Measurements from ENCODE around the gene NHEJ1. TPM values are rescaled to one million over a fixed set of nuclear protein-coding genes. Genes with fewer than 3 reads are reported as not detected.
A peak's percentile ranks its signal among the peaks of the same experiment; 100 is the strongest.

The NHEJ1 gene
- total RNA-seq, 1 donor from 2014 or later, result 25.7 TPM

DNA sequence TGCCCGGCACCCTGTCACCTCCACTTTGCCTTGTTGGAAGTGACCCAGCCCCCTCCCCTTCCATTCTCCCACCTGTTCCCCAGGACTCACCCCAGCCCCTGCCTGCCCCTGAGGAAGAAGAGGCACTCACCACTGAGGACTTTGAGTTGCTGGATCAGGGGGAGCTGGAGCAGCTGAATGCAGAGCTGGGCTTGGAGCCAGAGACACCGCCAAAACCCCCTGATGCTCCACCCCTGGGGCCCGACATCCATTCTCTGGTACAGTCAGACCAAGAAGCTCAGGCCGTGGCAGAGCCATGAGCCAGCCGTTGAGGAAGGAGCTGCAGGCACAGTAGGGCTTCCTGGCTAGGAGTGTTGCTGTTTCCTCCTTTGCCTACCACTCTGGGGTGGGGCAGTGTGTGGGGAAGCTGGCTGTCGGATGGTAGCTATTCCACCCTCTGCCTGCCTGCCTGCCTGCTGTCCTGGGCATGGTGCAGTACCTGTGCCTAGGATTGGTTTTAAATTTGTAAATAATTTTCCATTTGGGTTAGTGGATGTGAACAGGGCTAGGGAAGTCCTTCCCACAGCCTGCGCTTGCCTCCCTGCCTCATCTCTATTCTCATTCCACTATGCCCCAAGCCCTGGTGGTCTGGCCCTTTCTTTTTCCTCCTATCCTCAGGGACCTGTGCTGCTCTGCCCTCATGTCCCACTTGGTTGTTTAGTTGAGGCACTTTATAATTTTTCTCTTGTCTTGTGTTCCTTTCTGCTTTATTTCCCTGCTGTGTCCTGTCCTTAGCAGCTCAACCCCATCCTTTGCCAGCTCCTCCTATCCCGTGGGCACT lies 21.9 kb upstream of the NHEJ1 start:
- no peak for DNase-seq

DNA sequence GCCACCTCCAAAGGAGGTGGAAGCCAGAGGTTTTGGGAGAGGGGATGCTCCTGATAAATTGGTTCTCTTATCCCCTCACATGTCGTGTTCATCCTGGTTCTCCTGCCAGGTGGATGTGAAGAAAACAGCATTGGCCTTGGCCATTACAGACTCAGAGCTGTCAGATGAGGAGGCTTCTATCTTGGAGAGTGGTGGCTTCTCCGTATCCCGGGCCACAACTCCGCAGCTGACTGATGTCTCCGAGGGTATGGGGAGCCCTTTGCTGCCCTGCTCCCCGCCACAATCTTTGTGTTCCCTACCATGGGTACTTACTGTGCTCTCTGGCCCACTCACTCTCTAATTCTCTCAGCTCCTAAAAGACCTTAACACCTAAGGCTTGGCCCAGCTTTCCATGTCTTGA lies 20.9 kb upstream of the NHEJ1 start:
- no peak for DNase-seq

DNA sequence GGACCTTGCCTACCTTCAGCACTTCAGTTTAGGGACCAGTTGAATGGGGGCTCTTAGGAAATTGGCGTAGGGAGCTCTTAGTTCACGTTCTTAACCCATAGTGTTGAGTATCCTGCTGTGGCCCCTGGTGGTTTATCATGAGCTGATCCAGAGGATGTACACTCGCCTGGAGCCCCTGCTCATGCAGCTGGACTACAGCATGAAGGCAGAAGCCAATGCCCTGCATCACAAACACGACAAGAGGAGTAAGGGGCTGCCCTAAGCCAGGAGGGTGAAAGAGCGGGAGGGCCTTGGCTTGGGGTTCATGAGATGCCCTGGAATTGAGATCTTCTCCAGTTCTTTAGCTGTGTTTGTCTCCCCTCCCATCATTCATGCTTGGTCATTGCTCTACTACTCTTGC lies 20.3 kb upstream of the NHEJ1 start:
- no peak for DNase-seq

DNA sequence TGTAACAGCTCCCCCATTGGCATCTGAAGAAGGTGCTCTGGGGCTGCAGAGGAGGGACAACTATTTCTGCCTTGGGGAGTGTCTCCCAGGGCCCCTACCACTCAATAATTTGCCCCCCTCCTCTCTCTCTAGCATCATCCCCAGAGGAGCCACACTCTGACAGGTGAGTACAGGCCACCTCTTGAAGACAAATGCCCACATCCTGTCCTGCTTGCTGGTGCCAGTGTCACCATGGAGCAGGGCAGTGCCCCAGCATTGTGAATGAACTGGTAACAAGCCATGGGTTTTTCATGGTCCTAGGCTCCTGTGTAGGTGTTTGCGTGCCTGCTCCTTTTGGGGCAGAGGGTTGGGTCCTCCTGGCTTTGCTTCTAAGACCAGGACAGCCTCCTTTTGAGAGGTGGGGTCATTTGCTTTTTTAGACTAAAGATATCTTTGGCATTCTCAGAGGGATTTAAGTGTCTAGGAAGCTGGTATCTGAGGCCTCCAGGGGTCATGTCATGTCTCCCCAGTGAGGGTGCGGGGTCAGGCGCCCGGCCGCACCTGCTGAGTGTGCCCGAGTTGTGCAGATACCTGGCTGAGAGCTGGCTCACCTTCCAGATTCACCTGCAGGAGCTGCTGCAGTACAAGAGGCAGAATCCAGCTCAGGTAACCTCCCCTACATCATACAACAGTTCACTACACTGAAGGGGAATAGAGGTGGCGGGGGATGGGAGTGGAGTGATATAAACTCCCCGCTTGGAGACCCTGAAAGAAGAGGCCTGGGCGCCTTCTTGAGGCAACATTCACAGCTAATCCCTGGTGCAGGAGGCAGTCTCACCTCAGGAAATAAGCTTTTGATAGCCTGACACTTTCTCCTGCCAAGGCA lies 19.2 kb upstream of the NHEJ1 start:
- DNase-seq, result no peak

DNA sequence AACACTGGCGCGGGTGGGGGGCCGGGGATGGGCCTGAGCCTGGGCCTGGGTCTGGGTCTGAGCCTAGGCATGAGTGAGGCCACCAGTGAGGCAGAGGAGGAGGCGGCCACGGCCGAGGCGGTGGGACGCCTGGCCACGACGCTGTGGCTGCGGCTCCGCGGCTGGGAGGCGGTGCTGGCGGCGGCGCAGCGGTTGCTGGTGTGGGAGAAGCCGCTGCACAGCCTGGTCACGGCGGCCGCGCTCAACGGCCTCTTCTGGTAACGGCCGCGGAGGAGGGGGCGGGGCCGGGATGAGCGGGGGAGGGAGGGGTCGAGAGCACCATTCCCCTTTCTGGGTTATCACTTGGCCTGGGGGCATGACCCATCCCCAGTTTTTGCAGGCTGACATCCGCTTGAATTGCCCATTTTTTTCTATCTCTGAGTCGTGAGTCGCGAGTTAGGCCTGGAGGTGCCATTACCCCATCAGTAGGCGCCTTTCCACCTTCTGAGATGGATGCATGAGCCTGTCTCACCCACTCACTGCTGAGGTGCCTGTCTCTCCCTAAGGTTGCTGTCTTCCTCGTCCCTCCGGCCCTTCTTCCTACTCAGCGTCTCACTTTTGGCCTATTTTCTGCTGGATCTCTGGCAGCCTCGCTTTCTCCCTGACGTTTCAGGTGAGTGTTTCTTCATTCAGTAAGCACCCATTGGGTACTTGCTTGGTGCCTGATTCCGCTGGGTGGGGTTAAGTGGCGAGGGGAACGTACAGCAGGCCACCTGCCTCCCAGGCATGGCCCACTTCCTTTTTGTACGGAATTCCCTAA lies 18.0 kb upstream of the NHEJ1 start:
- peak; percentile 54 for DNase-seq

DNA sequence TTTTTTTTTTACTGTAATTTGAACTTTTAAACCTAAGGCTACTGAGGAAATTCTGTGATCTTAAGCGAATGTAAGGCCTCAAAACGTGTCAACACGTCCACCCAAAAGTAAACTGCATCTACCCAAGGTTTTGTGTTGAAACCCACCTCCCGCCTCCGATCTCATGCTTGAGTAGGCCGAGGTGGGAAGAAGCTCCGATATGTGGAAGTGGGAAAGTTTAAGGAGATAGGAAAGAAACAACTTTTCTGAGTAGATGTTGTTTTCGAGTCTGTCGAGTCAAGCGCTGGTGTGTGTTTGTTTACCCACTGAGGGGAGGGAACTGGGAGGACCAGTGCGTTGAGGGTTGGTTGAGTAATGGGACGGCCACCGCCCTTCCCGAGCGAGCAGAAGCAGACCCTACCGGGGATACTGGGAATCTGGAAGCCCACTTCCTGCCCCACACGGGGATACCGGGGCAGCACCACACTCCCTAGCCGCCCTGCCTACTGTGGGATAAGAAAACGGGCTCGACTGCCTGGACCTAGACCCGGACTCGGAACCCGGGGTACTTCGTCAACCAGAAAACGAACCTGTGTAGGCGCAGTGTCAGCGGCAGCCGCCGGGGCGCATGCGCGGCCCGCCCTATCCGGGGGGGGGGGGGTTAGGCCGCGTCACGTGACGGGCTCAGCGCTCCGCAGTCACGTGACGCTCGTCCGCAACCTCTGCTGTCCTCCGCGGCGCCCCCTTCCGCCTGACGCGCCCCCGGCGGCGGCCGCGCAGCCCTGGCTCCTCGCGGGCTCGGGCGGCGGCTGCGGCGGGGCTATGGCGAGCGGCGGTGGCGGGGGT lies 17.1 kb upstream of the NHEJ1 start, which contains the start of gene RETREG2:
Gene RETREG2 (plus strand): TSS at position 724 of the 825 bp plus-strand sequence. CDS start 78 bp downstream, at position 802.
- DNase-seq, result peak; percentile 94

DNA sequence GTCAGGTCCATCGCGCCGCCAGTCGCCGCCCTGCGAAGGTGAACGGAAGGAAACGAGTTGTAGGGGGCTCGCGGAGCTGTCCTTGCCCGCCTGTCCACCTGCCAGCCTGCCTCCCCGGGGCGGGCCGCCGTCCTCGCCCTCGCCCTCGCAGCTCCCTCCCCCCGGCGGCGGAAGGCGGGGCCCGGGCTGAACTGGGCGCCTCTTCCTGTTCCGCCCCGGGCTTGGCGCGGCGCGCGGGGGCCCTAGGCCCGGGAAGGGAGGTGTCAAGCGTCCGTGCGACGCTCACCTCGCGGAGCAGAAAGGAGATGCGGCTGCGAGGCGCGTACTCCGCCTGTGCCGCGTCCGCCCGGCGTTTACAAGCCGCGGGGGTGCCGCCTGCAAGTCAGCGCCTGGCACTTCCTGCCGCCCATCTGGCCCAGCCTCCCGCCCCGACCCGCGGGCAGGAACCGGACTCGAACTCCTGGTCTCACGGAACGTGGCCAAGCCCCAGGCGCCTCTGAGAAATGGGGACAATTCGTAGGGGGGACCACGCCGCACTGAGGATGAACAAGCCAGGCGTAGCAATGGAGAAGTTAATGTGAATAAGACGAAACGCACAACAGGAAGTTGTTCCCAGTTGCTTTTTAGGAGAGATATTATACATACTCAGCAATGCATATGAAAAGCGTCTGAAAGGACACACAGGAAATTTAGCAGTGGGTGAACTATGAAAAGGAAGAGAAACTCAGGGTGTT lies 16.4 kb upstream of the NHEJ1 start, which contains the start of gene CNPPD1:
Gene CNPPD1 (minus strand): TSS at position 108 of the 734 bp plus-strand sequence. CDS start 97 bp downstream, at position 11.
- peak; percentile 85 for DNase-seq

DNA sequence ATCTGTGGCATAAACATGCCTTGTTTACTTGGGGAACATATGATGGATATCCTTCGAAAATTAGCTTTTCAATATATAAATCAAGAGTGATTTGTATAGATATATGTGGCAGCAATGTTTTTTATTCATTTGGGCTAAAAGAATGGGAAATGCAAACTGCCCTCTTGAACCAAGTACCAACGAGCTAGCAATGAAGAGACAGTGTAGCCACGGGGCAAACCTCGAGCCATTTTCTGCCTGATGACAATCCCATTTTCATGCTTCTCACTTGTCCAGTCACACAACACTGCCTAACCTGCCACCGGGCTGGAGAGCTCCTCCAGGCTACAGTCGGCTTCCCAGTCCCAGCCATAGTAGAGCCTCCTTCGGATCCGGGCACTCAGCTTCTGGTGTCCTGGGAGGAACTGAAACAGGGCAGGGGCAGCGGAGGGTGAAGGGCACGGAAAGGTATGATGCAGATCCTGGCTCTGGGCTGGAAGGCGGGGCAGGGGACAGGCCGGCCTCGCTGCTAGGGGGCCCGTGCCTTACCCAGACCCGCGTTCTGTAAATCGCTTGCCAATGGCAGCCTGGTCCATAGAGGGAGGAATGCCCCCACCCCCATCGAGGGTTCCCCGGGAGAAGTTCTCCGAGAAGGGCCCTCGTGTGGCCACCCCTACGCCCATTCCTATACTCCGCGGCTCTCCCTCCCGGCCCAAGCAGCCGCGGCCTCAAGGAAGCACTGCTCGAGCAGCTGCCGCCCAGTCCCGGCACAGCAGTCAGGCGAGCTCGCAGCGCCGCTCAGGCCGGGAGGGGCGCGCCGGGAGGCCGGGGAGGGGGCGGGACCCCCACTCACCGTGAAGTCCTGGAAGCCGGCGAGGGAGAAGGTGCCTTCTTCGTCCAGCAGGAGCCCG lies 15.6 kb upstream of the NHEJ1 start:
- DNase-seq, result peak; percentile 58

DNA sequence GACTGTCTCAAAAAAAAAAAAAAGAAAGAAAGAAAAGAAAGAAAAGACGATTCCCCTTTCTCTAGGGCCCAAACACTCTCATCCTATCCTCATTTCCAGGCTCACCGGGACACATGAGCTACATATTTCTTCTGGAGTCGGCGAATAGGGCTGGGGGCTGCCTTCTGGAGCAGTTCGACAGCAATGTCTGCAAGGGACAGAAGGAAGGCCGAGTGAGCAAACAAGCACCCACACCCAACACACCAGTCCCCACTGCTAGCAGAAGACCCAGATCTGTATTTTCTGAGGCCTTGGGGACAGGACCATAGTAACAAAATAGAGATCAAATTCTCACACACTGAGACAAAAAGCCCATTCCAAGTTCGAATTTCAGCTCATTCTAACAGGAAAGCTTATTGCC lies 14.9 kb upstream of the NHEJ1 start:
- no peak for DNase-seq

DNA sequence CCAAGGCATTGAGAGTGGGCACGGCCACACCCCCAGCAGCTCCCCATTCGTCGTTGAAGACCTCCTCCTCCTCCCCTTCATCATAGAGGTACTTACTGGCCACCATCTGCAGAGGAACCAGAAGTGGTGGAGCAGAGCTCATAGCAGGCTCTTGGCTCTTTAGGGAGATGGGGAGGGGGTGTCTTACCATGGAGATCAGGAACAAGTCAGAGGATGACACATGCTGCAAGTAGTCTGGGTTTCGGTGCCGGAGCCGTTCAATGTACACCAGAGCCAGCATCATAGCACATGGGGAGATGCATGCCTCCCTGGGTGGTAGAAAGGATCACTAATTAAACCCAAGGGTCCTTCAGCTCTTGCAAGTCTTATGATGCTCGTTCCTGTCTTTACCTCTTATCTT lies 14.2 kb upstream of the NHEJ1 start:
- DNase-seq, result no peak

DNA sequence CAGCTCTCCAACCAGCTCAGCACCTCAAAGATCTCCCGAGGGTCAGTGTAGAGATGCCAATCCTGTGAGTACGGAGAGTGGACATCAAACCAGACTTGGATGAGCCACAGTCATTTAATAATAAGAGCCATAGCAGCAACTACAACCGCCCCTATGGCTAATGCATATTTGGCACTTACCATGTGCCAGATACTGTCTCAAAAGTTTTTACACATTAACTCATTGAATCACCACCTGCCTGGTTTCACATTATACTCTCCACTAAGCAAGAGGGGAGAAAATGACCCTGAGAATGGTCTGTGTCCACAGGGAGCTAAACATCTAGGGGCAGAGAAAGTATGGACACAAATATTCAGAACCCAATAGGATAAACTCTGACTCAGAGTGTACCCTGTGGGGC lies 13.5 kb upstream of the NHEJ1 start:
- no peak for DNase-seq

DNA sequence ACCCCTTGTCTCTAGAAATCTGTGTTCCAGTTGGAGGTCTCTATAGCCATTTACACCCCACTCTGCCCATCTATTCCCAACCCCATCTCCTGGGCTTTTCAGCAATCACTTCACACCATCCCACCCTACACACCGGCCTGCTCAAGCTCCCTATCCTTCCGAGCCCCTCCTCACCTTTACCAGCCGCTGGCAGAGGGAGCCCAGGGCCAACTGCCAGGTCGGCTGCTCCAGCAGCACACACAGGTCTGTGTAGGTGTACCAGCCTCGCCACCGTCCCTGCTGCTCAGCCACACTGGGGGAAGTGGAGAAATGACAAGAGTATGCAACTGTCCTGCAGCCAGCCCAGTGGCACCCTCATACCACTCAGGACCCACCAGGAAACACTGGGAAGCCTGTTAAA lies 12.6 kb upstream of the NHEJ1 start:
- DNase-seq, result no peak

DNA sequence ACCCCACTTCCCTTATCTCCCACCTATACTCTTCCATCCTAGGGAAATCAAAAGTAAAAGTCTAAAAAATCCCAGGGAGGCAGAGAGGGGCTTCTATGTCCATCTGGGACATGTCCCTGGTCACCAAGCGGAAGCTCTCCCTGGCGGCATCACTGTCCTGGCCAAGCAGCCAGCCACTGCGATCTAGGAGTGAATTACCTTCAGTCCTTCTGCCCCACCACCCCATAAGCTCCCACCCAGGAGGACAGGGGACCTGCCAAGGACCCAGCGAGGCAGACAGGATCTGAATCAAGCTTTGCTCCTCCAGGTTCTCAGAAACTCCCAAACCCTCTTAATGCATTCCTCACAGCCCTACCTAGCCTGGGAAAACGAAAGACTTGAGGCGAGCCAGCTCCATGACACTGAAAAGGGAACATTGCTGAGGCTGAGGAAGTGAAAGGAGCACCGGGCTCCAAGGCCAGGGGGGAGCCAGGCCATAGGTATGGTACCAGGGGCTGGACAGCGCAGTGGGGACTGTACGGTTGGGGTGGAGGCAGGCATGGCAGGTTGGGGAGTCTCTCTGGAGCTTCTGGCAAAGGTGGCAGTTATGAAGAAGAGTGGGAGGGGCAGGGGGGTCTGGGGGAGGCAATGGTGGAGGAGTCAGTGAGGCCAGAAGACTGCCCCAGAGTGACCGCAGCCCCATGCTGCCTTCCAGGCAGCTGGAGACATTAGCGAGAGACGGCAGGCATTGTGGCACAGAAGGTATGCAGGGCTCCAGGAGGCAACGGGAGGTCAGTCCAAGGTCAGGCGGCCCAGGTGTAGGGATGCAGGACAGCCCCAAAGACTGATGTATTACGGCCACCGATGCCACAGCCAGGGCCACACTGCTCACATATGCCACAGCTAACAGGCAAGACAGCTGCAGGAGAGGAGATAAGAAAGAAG lies 11.9 kb upstream of the NHEJ1 start:
- DNase-seq, result no peak

DNA sequence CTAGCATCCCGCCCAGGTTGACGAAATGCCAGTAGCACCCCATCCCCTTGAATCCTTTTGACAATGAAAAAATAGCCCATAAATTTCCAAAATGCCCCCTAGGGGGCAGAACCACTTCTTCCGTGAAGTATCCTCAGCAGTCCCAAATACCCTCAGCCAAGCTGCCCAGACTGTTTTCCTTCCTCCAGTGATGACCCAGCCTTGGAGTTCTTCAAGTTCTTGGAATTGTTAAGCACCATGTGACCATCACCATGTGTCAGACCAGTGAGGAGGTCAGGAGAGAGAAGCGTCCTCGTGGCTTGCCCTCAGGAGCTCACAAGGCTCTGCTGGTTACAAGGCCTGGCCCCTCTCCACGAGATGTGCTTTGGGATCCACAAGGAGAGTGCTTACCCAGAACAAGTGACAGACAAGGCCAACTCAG lies 10.6 kb upstream of the NHEJ1 start:
- DNase-seq, result peak; percentile 86

DNA sequence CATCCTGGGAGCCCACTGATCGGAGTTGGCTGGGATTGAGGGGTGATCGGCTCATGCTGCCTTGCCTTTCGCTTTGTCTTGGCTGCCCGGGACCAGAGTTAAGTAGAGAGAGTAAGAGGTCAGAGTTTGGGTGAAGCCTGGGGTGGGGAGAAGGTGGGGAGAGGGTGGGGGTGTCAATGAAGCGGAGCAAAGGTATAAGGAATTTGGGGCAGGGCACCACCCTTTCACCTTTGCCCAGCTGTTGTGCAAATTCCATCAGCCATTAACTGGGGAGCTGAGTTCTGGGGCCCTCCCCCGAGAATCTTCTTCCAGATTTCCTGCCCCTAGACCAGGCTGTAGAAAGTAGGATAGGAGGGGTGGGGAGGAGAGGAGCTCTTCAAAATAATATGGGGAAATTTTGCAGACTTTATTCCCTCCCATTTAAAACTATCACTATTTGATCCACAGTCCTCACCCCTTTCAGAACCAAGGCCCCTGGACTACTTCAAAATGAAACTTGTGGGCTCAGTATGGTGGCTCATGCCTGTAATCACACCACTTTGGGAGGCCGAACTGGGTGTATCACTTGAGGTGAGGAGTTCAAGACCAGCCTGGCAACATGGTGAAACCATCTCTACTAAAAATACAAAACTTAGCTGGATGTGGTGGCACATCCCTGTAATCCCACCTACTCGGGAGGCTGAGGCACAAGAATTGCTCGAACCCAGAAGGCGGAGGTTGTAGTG lies 9.5 kb upstream of the NHEJ1 start, which contains the start of gene SLC23A3:
Gene SLC23A3 (minus strand): TSS at position 100 of the 725 bp plus-strand sequence. CDS start 45 bp downstream, at position 55.
- DNase-seq, result no peak

DNA sequence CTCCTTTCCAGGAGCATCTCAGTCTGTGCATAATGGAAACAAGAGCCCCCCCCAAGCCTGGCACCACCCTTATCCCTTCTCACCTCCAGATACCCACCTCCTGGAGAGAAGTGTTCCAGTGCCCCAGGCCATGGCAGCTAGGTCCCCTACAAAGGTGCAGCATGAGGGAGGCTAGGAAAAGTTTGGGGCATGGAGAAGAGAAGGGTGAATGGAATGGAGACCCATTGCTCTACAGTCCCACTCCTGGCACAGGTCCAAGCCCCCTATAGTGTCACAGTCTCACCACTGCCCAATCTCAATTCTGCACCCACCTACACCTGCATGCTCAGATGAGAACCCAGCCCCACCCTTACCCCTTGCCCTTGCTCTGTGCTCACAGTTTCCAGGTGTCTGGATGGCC lies 8.3 kb upstream of the NHEJ1 start:
- DNase-seq, result no peak

DNA sequence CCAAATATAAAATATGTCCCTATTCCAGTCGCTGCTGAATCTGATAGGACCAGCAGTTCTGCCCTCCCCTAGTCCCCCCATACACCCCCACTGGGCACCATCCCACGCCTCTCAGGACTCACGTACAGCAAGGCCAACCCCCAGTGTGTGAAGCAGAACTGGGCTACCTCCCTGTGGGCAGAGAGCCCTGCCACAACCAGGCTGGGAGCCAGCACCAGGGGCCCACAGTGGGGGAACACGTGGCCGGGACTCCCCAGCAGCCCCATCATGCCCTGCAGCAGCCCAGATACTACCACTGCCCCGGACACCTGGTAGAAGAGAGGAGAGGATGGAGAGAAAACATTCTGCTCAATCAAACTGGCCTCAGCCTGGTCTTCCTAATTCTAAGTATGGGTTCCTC lies 7.9 kb upstream of the NHEJ1 start:
- DNase-seq, result no peak

DNA sequence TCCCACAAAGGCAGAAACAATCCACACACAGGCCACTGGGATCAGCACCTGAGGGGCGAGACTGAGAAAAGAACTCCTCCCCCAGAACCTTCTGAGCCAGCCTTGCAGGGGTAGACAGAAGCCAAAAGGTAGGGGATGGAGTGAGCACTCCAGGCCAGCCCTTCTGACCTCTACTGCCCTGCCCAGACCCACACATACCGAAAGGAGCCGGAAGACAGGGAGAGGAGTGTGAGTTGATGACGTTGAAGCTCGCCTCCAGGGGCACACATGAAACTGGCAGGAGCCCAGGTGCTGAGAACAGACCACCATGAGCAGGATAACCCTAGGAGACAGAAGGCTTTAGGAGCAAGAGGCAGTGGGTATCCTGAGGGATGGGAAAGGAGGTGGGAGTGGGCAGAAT lies 7.4 kb upstream of the NHEJ1 start:
- no peak for DNase-seq
